ENCODE measurements around the gene PINLYP. TPM values are rescaled to one million over a fixed set of nuclear protein-coding genes. Genes with fewer than 3 reads are reported as not detected.
A peak's percentile ranks its signal among the peaks of the same experiment; 100 is the strongest.
"Not testable (repeated sequence)": the region's sequence is repeated elsewhere in the genome, so short reads cannot be mapped to it uniquely, and the experiment has no call there.

The PINLYP gene
- polyA plus RNA-seq, 1 donor (not counting 4 experiments of a cell fraction or from before 2014, with no cell fraction given), result 16.0 TPM

GRCh38 chr19:43599635-43600295 lies 24.2 kb downstream of the PINLYP start:
- Histone ChIP-seq H3K4me3 (ENCODE audit: control insufficient read depth in 2 of 3, extremely low read depth in 1 of 3, insufficient read depth in 2 of 3, low read depth in 1 of 3, low read length in 3 of 3) (no peak overlapping the region), H4K20me1 (ENCODE audit: control insufficient read depth, extremely low read depth, insufficient read depth, low read length) (no peaks in the 10 kb centered on the region), H3K9ac (ENCODE audit: control insufficient read depth, extremely low read depth, insufficient read depth, low read length) (no peak overlapping the region), H3K4me1 (ENCODE audit: control insufficient read depth, extremely low read depth, insufficient read depth, low read length) (peaks cover 14% of the 10 kb centered on the region), H3K36me3 (ENCODE audit: control insufficient read depth in 2 of 2, extremely low read depth in 1 of 2, insufficient read depth in 2 of 2, low read length in 2 of 2) (peaks cover 22 to 23% of the 10 kb centered on the region in 2 experiments), H3K9me1 (ENCODE audit: control insufficient read depth, extremely low read depth, insufficient read depth, low read length) (no peaks in the 10 kb centered on the region), H3K27me3 (ENCODE audit: control insufficient read depth, extremely low read depth, insufficient read depth, low read length) (no peaks in the 10 kb centered on the region), H2AFZ (ENCODE audit: control insufficient read depth, low read length) (no peak overlapping the region), H3K27ac (ENCODE audit: control insufficient read depth, insufficient read depth, low read length) (no peak overlapping the region), H3K9me3 (ENCODE audit: control insufficient read depth, low read depth, low read length) (no peaks in the 10 kb centered on the region), H3K79me2 (ENCODE audit: control insufficient read depth, insufficient read depth, low read length) (peaks cover 34% of the 10 kb centered on the region), H3K4me2 (ENCODE audit: control insufficient read depth, extremely low read depth, insufficient read depth, low read depth, low read length) (no peak overlapping the region)
- DNase-seq (ENCODE audit: low read depth, low spot score), result no peak
- no peak for FAIRE-seq
- dilution Hi-C loops (cut with MboI; ENCODE audit: extremely low pct_ligation_motif_present, low sequenced_read_pairs), result no loop called here
- TF ChIP-seq EZH2 (IDR thresholded peaks at IDR 0.05; ENCODE audit: low read length), result no peak
- TF ChIP-seq CTCF (optimal IDR thresholded peaks at IDR 0.05 in 1 of 3, IDR thresholded peaks at IDR 0.05 in 1 of 3, conservative IDR thresholded peaks at IDR 0.05 in 1 of 3; ENCODE audit: extremely low read depth in 1 of 3, insufficient read depth in 2 of 3, low read length in 3 of 3), result peak in 1 of 3 experiments; percentile 28

GRCh38 chr19:43600326-43600725 lies 24.7 kb downstream of the PINLYP start:
- dilution Hi-C loops (cut with MboI; ENCODE audit: extremely low pct_ligation_motif_present, low sequenced_read_pairs); H3K27ac ChIP-seq (ENCODE audit: control insufficient read depth, insufficient read depth, low read length); H3K27me3 ChIP-seq (ENCODE audit: control insufficient read depth, extremely low read depth, insufficient read depth, low read length); H4K20me1 ChIP-seq (ENCODE audit: control insufficient read depth, extremely low read depth, insufficient read depth, low read length); H3K9ac ChIP-seq (ENCODE audit: control insufficient read depth, extremely low read depth, insufficient read depth, low read length); H3K4me2 ChIP-seq (ENCODE audit: control insufficient read depth, extremely low read depth, insufficient read depth, low read depth, low read length); H3K9me3 ChIP-seq (ENCODE audit: control insufficient read depth, low read depth, low read length); H3K4me3 ChIP-seq (ENCODE audit: control insufficient read depth in 2 of 3, extremely low read depth in 1 of 3, insufficient read depth in 2 of 3, low read depth in 1 of 3, low read length in 3 of 3); H2AFZ ChIP-seq (ENCODE audit: control insufficient read depth, low read length); FAIRE-seq; H3K9me1 ChIP-seq (ENCODE audit: control insufficient read depth, extremely low read depth, insufficient read depth, low read length); DNase-seq (ENCODE audit: low read depth, low spot score): not testable (repeated sequence)
- Histone ChIP-seq H3K4me1 (ENCODE audit: control insufficient read depth, extremely low read depth, insufficient read depth, low read length) (peaks cover 14% of the 10 kb centered on the region), H3K79me2 (ENCODE audit: control insufficient read depth, insufficient read depth, low read length) (peaks cover 28% of the 10 kb centered on the region), H3K36me3 (ENCODE audit: control insufficient read depth in 2 of 2, extremely low read depth in 1 of 2, insufficient read depth in 2 of 2, low read length in 2 of 2) (peaks cover 22 to 23% of the 10 kb centered on the region in 2 experiments)

Data from keratinocyte (primary cell).